NB4 (cell line): ENCODE results near the gene PAK1.

Source experiments
- CTCF ChIP-seq: IDR thresholded peaks from one replicate; pipeline ENCODE4 v1.5.1; 2012; ENCODE audit warnings: low read depth, low read length
- MAX ChIP-seq: IDR thresholded peaks from 2 replicates; pipeline ENCODE4 v1.6.1; 2011; ENCODE audit warnings: low read depth, low read length
- MYC ChIP-seq: IDR thresholded peaks from 2 replicates; pipeline ENCODE4 v1.6.1; 2011; ENCODE audit warnings: low read depth, low read length
- POLR2A ChIP-seq: IDR thresholded peaks from 2 replicates; pipeline ENCODE4 v1.6.1; 2011; ENCODE audit warnings: mild to moderate bottlenecking; ENCODE audit not compliant: insufficient read length; ENCODE audit errors: extremely low read depth

- no peak for TF ChIP-seq POLR2A
- no peak for TF ChIP-seq CTCF
- no peak for TF ChIP-seq MYC
- TF ChIP-seq MAX = no peak
Measured at GRCh38 chr11:77470971-77471370, 2.9 kb downstream of the PAK1 start.
